HG03432 (cell line): ENCODE measurements around the gene ST8SIA1.

Experiments
- ATAC-seq: cut with Tn5 transposase; IDR thresholded peaks from one replicate; pipeline ENCODE4 v1.9.1; 2021; ENCODE audit warnings: mild to moderate bottlenecking, moderate library complexity; ENCODE audit not compliant: unreplicated experiment

ST8SIA1 gene

DNA sequence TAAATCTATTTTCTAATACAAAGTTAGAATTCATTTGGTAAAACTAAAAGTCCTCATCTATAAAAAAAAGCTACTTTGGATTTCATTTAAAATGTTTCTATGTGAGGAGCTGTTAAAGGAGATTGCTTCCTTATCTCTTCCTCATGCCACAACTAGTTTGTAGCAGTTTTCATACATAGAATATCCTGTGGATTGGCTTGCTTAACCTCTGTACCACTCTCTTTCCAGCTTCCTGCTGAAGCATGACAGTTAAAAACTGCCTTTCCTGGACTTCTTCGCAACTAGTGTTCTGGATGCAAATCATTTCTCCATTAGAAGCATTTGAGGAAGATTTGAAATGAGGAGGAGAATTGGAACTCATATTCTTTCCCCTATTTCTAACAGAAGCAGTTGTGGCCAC lies 49.6 kb downstream of the ST8SIA1 start:
- ATAC-seq: no peak

- ATAC-seq: no peak
These were observed 51.0 kb downstream of the ST8SIA1 start for GRCh38 chr12:22283508-22283907.

DNA sequence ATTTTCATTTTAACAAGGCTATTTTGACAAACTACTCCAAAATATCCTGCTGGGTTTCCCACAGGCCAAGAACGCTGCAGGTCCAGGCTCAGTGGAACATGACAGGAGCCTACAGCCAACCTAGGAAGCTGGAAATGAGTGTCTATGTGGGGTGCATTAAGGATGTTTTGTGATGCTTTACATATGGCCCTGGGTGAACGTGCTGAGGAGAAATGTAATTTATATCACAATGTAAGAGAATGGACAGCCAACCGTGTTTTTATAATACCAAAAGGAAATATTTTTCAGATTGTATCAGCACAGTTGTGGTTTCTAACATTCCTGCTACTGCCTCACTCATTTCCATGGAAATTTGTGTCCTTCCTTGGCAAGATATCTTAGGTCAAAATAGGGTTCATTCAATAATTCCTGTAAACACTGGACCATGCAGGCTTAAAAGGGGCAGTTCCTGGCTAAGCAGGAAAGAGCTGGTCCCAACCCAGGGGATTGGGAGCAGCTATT lies 51.5 kb downstream of the ST8SIA1 start:
- ATAC-seq: no peak

GRCh38 chr12:22282283-22282682 lies 52.2 kb downstream of the ST8SIA1 start:
- ATAC-seq: no peak

- ATAC-seq: no peak
These were observed 57.6 kb downstream of the ST8SIA1 start for GRCh38 chr12:22276867-22277266.

- no peak for ATAC-seq
These were observed 58.2 kb downstream of the ST8SIA1 start for GRCh38 chr12:22276313-22276712.

DNA sequence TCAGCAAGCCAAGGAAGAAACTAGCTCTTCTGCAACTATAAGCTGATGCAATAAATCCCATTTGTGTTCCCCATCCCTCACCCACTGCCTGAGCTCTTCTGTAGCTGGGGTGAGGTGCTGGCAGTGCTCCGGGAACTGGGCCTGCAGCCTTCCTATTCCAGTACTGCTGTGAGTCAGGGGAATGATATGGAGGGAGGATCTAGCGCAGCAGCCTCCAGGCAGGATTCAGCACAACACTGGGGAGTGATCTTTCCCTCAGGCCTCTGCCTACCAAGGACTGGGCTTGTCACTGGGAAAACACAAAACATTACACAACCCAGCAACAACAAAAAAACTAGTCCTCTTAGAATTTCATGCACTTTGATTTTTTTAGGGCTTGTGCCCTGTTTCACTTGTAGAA lies 58.7 kb downstream of the ST8SIA1 start:
- ATAC-seq: no peak

GRCh38 chr12:22272335-22273151 lies 62.0 kb downstream of the ST8SIA1 start:
- no peak for ATAC-seq

DNA sequence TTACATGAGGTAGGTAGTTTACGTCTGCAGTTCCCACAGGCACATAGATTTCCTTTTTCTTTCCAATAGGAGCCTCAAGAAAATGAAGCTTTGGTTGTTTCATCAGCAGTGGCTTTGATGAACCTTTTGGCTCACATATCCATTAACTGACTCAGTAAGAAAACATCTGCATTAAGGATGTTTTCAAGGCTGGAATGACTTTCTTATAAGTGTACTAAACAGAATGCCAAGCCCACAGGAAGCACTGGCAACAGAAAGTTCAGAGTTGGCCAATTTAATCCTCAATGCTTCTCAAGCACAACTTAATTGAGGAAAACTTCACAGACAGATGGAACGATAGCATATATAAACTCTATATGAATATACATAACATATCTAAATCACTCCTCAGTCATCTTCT lies 63.5 kb downstream of the ST8SIA1 start:
- no peak for ATAC-seq

DNA sequence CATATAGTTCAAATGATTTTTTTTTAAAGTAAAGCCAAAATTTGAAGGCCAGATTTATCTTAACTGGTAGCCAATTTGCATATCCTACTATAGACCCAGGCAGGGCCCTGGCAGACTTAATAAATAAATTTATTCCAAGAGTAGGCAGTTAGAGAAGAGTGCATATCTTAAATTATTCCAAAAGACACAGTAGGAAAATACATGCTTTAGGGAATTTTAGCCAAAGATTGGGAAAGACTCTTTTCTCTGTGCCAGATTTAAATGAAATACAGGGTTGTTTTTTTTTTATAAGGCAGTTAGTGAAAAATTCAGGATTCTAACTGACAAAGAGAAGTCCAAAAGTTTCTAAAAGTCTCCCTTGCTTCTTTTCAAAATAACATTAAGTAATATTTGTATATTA lies 65.5 kb downstream of the ST8SIA1 start:
- ATAC-seq: no peak

GRCh38 chr12:22268406-22268805 lies 66.1 kb downstream of the ST8SIA1 start:
- no peak for ATAC-seq

GRCh38 chr12:22266101-22266500 lies 68.4 kb downstream of the ST8SIA1 start:
- no peak for ATAC-seq

DNA sequence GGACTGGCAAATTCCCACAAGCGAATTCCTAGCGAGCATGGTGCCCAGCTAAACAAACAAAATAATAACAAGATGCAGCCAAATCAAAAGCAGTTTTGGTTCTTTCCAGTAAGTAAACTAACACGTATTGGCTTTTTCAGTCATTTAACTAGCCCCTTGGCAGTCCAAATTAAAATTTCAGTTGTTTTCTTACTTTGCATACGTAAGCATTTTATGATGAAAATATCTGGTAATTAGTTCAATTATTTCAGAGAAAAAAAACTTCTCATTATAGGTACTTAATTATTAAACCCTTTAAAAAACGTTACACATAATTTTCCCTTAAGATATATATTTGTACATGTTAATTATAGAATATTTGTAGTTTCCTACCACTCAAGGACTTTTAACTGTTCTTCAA lies 70.1 kb downstream of the ST8SIA1 start:
- no peak for ATAC-seq

GRCh38 chr12:22262309-22262708 lies 72.2 kb downstream of the ST8SIA1 start:
- no peak for ATAC-seq

- no peak for ATAC-seq
These were observed 77.4 kb downstream of the ST8SIA1 start for GRCh38 chr12:22257100-22257499.

GRCh38 chr12:22256605-22257004 lies 77.9 kb downstream of the ST8SIA1 start:
- no peak for ATAC-seq

GRCh38 chr12:22256041-22256441 lies 78.5 kb downstream of the ST8SIA1 start:
- ATAC-seq: no peak

DNA sequence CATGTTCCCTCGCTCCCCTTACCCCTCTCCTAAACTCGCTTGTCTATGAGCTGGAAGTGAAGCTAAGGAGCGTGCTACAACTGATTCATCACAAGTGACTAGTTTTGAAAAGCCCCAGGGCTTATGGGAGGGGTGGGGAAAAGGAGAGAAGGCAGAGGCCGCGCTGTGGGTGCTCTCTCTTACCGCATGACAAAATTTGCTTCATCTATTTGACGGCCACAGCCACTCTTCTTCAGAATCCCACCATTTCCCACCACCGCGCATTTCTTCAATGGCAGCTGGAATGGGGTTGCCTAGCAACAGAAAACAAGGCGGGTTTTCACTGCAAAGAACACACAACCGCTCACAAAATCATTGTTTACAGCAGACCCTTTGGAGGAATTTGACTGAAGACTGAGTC lies 79.4 kb downstream of the ST8SIA1 start:
- no peak for ATAC-seq

DNA sequence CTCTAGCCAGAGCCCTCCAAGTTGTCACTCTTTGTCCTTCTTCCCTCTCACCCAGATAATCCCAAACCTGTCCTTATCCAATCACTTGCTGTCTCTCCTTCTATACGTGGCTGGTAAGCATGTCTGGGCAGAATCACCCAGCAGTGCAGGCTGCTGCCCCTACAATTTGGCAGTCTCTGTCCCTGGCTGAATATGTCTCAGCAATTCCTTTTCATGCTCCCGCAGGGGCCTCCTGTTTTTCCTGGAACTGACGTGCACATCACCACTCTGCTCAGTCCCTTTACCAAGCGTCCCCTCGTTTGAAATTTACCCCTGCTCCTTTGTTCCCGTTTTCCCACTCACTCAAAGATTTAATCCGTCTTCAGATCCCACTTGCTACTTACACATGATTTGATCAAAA lies 80.0 kb downstream of the ST8SIA1 start:
- ATAC-seq: no peak

GRCh38 chr12:22252057-22252456 lies 82.5 kb downstream of the ST8SIA1 start:
- no peak for ATAC-seq

DNA sequence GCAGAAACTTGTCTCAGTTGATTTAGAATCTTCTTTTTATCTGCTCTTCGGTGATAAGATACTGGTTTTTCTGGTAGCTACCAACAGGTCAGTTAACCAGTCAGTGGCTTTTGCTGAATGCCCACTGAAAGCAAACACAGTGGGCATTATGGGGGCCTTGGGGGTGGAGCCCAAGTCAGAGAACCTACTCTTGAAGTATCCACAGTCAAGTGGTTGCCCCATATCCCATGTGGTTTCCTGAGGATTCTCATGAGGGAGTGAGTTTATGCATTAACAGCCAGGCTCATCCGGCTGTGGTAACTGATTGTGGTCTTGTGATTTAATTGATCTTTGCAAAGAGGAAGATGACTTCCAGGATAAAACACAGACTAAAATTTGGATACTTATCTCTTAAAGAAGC lies 83.7 kb downstream of the ST8SIA1 start:
- no peak for ATAC-seq

GRCh38 chr12:22248571-22249115 lies 85.9 kb downstream of the ST8SIA1 start:
- ATAC-seq: no peak

DNA sequence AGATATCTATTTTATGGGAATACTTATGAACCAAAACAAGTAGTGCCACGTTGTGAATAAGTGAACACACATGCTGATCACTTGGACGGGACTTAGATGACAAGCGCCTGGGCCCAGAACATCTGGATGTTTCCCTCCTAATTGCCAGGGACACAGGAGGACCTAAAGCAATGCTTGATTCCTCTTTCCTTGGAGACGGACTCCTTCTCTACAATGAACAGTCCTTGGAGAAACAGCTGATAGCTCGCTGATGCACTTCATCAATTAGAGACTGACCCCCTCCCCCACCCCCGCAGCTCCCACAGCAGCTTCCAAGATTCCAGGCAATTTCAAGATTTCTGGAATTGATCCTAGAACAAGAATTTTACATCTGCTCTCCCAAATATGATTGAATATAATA lies 86.4 kb downstream of the ST8SIA1 start:
- ATAC-seq: no peak
